ENCODE data around the gene RPS6KA5.

- TF ChIP-seq CTCF (IDR thresholded peaks at IDR 0.05; ENCODE audit: borderline replicate concordance, extremely low read depth, low read length, poor library complexity, severe bottlenecking) (no peak), EZH2 (IDR thresholded peaks at IDR 0.05; ENCODE audit: borderline replicate concordance, low read depth, low read length, severe bottlenecking) (no peak)
These were observed 99.6 kb downstream of the RPS6KA5 start for GRCh38 chr14:90960818-90961217.
